ENCODE data around the gene TMEM132A.

- no peak for TF ChIP-seq POLR2A (IDR thresholded peaks at IDR 0.05; ENCODE audit: low read length)
- TF ChIP-seq GATA1 (IDR thresholded peaks at IDR 0.05; ENCODE audit: low read depth, low read length) = no peak
Measured at GRCh38 chr11:60921259-60921658, 3.0 kb upstream of the TMEM132A start.

All from erythroblast (primary cell).